ENCODE results near the gene GATAD2A.

Gene GATAD2A

GRCh38 chr19:19527371-19527656, 121.8 kb downstream of the GATAD2A start:
- in situ Hi-C loops (cut with MboI; ENCODE audit: low sequenced_read_pairs): loop anchor here (10.0 to 25.0 kb wide), 3 partner anchors 117 to 735 kb away; partner anchors contain the start of gene GMIP

GRCh38 chr19:19527674-19528625, 122.5 kb downstream of the GATAD2A start:
- in situ Hi-C loops (cut with MboI; ENCODE audit: low sequenced_read_pairs): loop anchor here (10.0 to 25.0 kb wide), 3 partner anchors 117 to 734 kb away; partner anchors contain the start of gene GMIP

GRCh38 chr19:19528721-19529490, 123.4 kb downstream of the GATAD2A start, which contains the start of gene YJEFN3:
Gene YJEFN3 (plus strand): TSS chr19:19528911. CDS start chr19:19528933, 22 bp downstream.
- in situ Hi-C loops (cut with MboI; ENCODE audit: low sequenced_read_pairs): loop anchor here (10.0 to 25.0 kb wide), 3 partner anchors 116 to 733 kb away; partner anchors contain the start of gene GMIP

- in situ Hi-C loops (cut with MboI; ENCODE audit: low sequenced_read_pairs): loop anchor here (10.0 to 25.0 kb wide), 3 partner anchors 115 to 732 kb away; partner anchors contain the start of gene GMIP
Observed at GRCh38 chr19:19529783-19530422, 124.4 kb downstream of the GATAD2A start.

- in situ Hi-C loops (cut with MboI; ENCODE audit: low sequenced_read_pairs): loop anchor here (25.0 kb wide), 2 partner anchors 407 to 732 kb away; no protein-coding TSS in a partner anchor
Observed at GRCh38 chr19:19530423-19530804, 124.9 kb downstream of the GATAD2A start.

GRCh38 chr19:19530889-19531288, 125.4 kb downstream of the GATAD2A start:
- in situ Hi-C loops (cut with MboI; ENCODE audit: low sequenced_read_pairs): loop anchor here (25.0 kb wide), 2 partner anchors 406 to 731 kb away; no protein-coding TSS in a partner anchor

GRCh38 chr19:19531951-19532805, 126.7 kb downstream of the GATAD2A start:
- in situ Hi-C loops (cut with MboI; ENCODE audit: low sequenced_read_pairs): loop anchor here (25.0 kb wide), 2 partner anchors 405 to 730 kb away; no protein-coding TSS in a partner anchor

- in situ Hi-C loops (cut with MboI; ENCODE audit: low sequenced_read_pairs): loop anchor here (25.0 kb wide), 2 partner anchors 404 to 729 kb away; no protein-coding TSS in a partner anchor
Observed at GRCh38 chr19:19532806-19533701, 127.6 kb downstream of the GATAD2A start.

- in situ Hi-C loops (cut with MboI; ENCODE audit: low sequenced_read_pairs): loop anchor here (25.0 kb wide), 2 partner anchors 403 to 728 kb away; no protein-coding TSS in a partner anchor
Observed at GRCh38 chr19:19533841-19534240, 128.4 kb downstream of the GATAD2A start.

- in situ Hi-C loops (cut with MboI; ENCODE audit: low sequenced_read_pairs): loop anchor here (25.0 kb wide), 2 partner anchors 403 to 728 kb away; no protein-coding TSS in a partner anchor
Observed at GRCh38 chr19:19534556-19535265, 129.2 kb downstream of the GATAD2A start.

GRCh38 chr19:19535311-19536191, 130.1 kb downstream of the GATAD2A start:
- in situ Hi-C loops (cut with MboI; ENCODE audit: low sequenced_read_pairs): loop anchor here (25.0 kb wide), 2 partner anchors 402 to 727 kb away; no protein-coding TSS in a partner anchor

GRCh38 chr19:19537075-19538048, 131.9 kb downstream of the GATAD2A start:
- in situ Hi-C loops (cut with MboI; ENCODE audit: low sequenced_read_pairs): loop anchor here (25.0 kb wide), 2 partner anchors 400 to 725 kb away; no protein-coding TSS in a partner anchor

GRCh38 chr19:19538061-19538784, 132.7 kb downstream of the GATAD2A start, which contains the start of gene CILP2:
Gene CILP2 (plus strand): TSS chr19:19538265. CDS start chr19:19538350, 85 bp downstream.
- in situ Hi-C loops (cut with MboI; ENCODE audit: low sequenced_read_pairs): loop anchor here (25.0 kb wide), 2 partner anchors 399 to 724 kb away; no protein-coding TSS in a partner anchor

GRCh38 chr19:19538785-19539166, 133.3 kb downstream of the GATAD2A start:
- in situ Hi-C loops (cut with MboI; ENCODE audit: low sequenced_read_pairs): loop anchor here (25.0 kb wide), 2 partner anchors 399 to 724 kb away; no protein-coding TSS in a partner anchor

- in situ Hi-C loops (cut with MboI; ENCODE audit: low sequenced_read_pairs): loop anchor here (25.0 kb wide), 2 partner anchors 398 to 723 kb away; no protein-coding TSS in a partner anchor
Observed at GRCh38 chr19:19539698-19540063, 134.2 kb downstream of the GATAD2A start.

Data from HL-60/S4 (cell line).